Measurements from ENCODE around the gene FAM186B. TPM values are rescaled to one million over a fixed set of nuclear protein-coding genes. Genes with fewer than 3 reads are reported as not detected.

FAM186B gene
- total and polyA plus RNA-seq, 2 of the 13 experiments (the other 11 are each of a cell fraction or from before 2014, with no cell fraction given) = 0.07 to 0.20 TPM

GRCh38 chr12:49642370-49642802 is 36.9 kb upstream of the FAM186B start (continued):
- no peak for TF ChIP-seq ZNF232 (CRISPR knock-in tag; IDR thresholded peaks at IDR 0.05; ENCODE audit: borderline replicate concordance)
- no peak for TF ChIP-seq RFX5 (IDR thresholded peaks at IDR 0.05; ENCODE audit: low read depth, low read length)
- peak; percentile 73 for TF ChIP-seq DMAP1 (CRISPR knock-in tag; IDR thresholded peaks at IDR 0.05)
- TF ChIP-seq ZNF496 (CRISPR knock-in tag; IDR thresholded peaks at IDR 0.05; ENCODE audit: insufficient replicate concordance) = no peak
- TF ChIP-seq, protein P1, sequence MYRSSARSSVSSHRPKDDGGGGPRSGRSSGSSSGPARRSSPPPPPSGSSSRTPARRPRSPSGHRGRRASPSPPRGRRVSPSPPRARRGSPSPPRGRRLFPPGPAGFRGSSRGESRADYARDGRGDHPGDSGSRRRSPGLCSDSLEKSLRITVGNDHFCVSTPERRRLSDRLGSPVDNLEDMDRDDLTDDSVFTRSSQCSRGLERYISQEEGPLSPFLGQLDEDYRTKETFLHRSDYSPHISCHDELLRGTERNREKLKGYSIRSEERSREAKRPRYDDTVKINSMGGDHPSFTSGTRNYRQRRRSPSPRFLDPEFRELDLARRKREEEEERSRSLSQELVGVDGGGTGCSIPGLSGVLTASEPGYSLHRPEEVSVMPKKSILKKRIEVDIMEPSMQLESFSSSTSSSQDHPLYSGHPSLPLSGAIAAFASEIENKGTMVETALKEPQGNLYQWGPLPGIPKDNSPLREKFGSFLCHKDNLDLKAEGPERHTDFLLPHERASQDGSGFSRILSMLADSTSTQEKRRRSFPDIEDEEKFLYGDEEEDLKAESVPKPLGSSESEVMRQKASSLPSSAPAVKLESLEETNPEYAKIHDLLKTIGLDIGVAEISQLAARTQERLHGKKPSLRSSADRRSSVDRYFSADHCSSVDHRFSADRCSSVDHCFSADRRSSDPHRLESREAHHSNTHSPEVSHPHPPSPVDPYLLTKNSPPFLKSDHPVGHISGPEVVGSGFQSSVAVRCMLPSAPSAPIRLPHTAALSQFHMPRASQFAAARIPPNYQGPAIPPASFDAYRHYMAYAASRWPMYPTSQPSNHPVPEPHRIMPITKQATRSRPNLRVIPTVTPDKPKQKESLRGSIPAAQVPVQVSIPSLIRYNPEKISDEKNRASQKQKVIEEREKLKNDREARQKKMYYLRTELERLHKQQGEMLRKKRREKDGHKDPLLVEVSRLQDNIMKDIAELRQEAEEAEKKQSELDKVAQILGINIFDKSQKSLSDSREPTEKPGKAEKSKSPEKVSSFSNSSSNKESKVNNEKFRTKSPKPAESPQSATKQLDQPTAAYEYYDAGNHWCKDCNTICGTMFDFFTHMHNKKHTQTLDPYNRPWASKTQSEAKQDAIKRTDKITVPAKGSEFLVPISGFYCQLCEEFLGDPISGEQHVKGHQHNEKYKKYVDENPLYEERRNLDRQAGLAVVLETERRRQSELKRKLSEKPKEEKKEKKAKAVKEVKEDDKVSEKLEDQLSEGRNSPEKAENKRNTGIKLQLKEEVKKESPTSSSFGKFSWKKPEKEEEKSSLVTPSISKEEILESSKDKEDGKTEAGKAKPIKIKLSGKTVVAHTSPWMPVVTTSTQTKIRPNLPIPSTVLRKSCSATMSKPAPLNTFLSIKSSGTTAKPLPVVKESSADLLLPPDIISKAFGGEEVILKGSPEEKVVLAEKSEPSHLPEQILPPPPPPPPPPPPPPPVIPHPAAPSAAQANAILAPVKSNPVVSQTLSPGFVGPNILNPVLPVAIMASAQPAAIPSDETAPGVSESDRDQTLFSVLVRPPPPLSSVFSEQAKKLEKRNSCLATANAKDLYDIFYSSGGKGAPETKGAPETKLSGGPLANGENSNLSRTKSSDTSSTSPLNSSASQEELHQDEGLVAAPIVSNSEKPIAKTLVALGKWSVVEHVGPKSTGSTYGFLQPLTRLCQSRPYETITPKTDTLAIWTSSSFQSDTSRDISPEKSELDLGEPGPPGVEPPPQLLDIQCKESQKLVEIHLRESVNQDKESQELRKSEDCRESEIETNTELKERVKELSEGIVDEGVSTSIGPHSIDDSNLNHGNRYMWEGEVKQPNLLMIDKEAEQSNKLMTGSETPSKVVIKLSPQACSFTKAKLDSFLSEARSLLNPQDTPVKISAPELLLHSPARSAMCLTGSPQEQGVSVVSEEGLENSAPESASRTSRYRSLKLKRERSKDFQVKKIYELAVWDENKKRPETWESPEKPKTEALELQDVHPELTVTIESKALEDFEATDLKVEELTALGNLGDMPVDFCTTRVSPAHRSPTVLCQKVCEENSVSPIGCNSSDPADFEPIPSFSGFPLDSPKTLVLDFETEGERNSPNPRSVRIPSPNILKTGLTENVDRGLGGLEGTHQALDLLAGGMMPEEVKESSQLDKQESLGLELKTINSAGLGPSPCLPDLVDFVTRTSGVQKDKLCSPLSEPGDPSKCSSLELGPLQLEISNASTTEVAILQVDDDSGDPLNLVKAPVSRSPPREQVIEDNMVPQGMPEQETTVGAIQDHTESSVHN (CRISPR knock-in tag; IDR thresholded peaks at IDR 0.05) = no peak
- no peak for TF ChIP-seq ZBTB21 (CRISPR knock-in tag; IDR thresholded peaks at IDR 0.05)
- no peak for TF ChIP-seq U2AF2 (IDR thresholded peaks at IDR 0.05; ENCODE audit: low read depth, low read length)
- no peak for TF ChIP-seq HINFP (CRISPR knock-in tag; IDR thresholded peaks at IDR 0.05; ENCODE audit: low read depth)
- TF ChIP-seq MXD4 (CRISPR knock-in tag; IDR thresholded peaks at IDR 0.05) = peak; percentile 63; the same call in 1 of the 2 replicates
- no peak for TF ChIP-seq TMF1 (CRISPR knock-in tag; IDR thresholded peaks at IDR 0.05; ENCODE audit: low read depth)
- no peak for TF ChIP-seq KLF6 (CRISPR knock-in tag; IDR thresholded peaks at IDR 0.05)
- peak; percentile 33; the same call in 1 of the 2 replicates for TF ChIP-seq ZNF331 (CRISPR knock-in tag; IDR thresholded peaks at IDR 0.05)
- TF ChIP-seq FOXA1 (IDR thresholded peaks at IDR 0.05) = no peak
- no peak for TF ChIP-seq FOXA1 (CRISPR knock-in tag; IDR thresholded peaks at IDR 0.05)
- TF ChIP-seq FOXP1 (IDR thresholded peaks at IDR 0.05) = no peak
- TF ChIP-seq FOXP1 (CRISPR knock-in tag; IDR thresholded peaks at IDR 0.05) = no peak
- no peak for TF ChIP-seq TGIF2 (CRISPR knock-in tag; IDR thresholded peaks at IDR 0.05)
- TF ChIP-seq ELF1 (CRISPR knock-in tag; IDR thresholded peaks at IDR 0.05) = peak; percentile 88
- TF ChIP-seq, protein P2, sequence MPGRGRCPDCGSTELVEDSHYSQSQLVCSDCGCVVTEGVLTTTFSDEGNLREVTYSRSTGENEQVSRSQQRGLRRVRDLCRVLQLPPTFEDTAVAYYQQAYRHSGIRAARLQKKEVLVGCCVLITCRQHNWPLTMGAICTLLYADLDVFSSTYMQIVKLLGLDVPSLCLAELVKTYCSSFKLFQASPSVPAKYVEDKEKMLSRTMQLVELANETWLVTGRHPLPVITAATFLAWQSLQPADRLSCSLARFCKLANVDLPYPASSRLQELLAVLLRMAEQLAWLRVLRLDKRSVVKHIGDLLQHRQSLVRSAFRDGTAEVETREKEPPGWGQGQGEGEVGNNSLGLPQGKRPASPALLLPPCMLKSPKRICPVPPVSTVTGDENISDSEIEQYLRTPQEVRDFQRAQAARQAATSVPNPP (CRISPR knock-in tag; IDR thresholded peaks at IDR 0.05) = no peak
- no peak for TF ChIP-seq CENPX (CRISPR knock-in tag; IDR thresholded peaks at IDR 0.05)
- no peak for TF ChIP-seq E2F5 (CRISPR knock-in tag; conservative IDR thresholded peaks at IDR 0.05)
- TF ChIP-seq PHF21A (CRISPR knock-in tag; IDR thresholded peaks at IDR 0.05) = peak; percentile 38; the same call in 1 of the 2 replicates
- TF ChIP-seq ARNT2 (CRISPR knock-in tag; IDR thresholded peaks at IDR 0.05; ENCODE audit: low read depth) = no peak
